HG02763 (cell line): Measurements from ENCODE around the gene ABCC1.
"Not testable (repeated sequence)": the region's sequence is repeated elsewhere in the genome, so short reads cannot be mapped to it uniquely, and the experiment has no call there.

Experiments
- ATAC-seq: cut with Tn5 transposase; IDR thresholded peaks from one replicate; pipeline ENCODE4 v1.9.1; 2021; ENCODE audit warnings: mild to moderate bottlenecking, moderate library complexity; ENCODE audit not compliant: unreplicated experiment

Gene ABCC1

GRCh38 chr16:15966420-15966819 is 17.0 kb downstream of the ABCC1 start:
- ATAC-seq: no peak

GRCh38 chr16:15966836-15967546 is 17.6 kb downstream of the ABCC1 start:
- no peak for ATAC-seq

- no peak for ATAC-seq
These were observed 18.4 kb downstream of the ABCC1 start for GRCh38 chr16:15967655-15968315.

- ATAC-seq: no peak
These were observed 20.8 kb downstream of the ABCC1 start for GRCh38 chr16:15970202-15970601.

GRCh38 chr16:15970743-15971439 is 21.5 kb downstream of the ABCC1 start:
- ATAC-seq: no peak

GRCh38 chr16:15971440-15971815 is 22.0 kb downstream of the ABCC1 start:
- ATAC-seq: no peak

GRCh38 chr16:15972046-15972868 is 22.8 kb downstream of the ABCC1 start:
- ATAC-seq: no peak

- ATAC-seq: no peak
These were observed 24.0 kb downstream of the ABCC1 start for GRCh38 chr16:15973421-15973820.

- no peak for ATAC-seq
These were observed 24.6 kb downstream of the ABCC1 start for GRCh38 chr16:15974057-15974456.

GRCh38 chr16:15975172-15975571 is 25.8 kb downstream of the ABCC1 start:
- no peak for ATAC-seq

GRCh38 chr16:15976225-15976812 is 26.9 kb downstream of the ABCC1 start:
- ATAC-seq: no peak

- ATAC-seq: no peak
These were observed 27.7 kb downstream of the ABCC1 start for GRCh38 chr16:15976929-15977637.

- ATAC-seq: no peak
These were observed 30.4 kb downstream of the ABCC1 start for GRCh38 chr16:15979801-15980200.

GRCh38 chr16:15980329-15980728 is 30.9 kb downstream of the ABCC1 start:
- ATAC-seq: no peak

- no peak for ATAC-seq
These were observed 32.0 kb downstream of the ABCC1 start for GRCh38 chr16:15981382-15981781.

GRCh38 chr16:15982194-15982915 is 32.9 kb downstream of the ABCC1 start:
- ATAC-seq: not testable (repeated sequence)

GRCh38 chr16:15983898-15984297 is 34.5 kb downstream of the ABCC1 start:
- ATAC-seq: no peak

- ATAC-seq: no peak
These were observed 35.7 kb downstream of the ABCC1 start for GRCh38 chr16:15985144-15985543.

- no peak for ATAC-seq
These were observed 36.8 kb downstream of the ABCC1 start for GRCh38 chr16:15986261-15986660.
